GM21786 (cell line): Measurements from ENCODE around the gene CD300LB.
"Not testable (repeated sequence)": the region's sequence is repeated elsewhere in the genome, so short reads cannot be mapped to it uniquely, and the experiment has no call there.

ENCODE experiments used
- ATAC-seq: cut with Tn5 transposase; IDR thresholded peaks from one replicate; pipeline ENCODE4 v1.9.1; 2021; ENCODE audit not compliant: unreplicated experiment

CD300LB gene

GRCh38 chr17:74499992-74500391 is 31.3 kb downstream of the CD300LB start:
- ATAC-seq: no peak

- no peak for ATAC-seq
Measured at GRCh38 chr17:74497471-74497870, 33.8 kb downstream of the CD300LB start.

- ATAC-seq: peak; percentile 61
Measured at GRCh38 chr17:74493331-74493833, 37.9 kb downstream of the CD300LB start.

- ATAC-seq: no peak
Measured at GRCh38 chr17:74491626-74492025, 39.6 kb downstream of the CD300LB start.

GRCh38 chr17:74490716-74491115 is 40.6 kb downstream of the CD300LB start:
- ATAC-seq: no peak

- not testable (repeated sequence) for ATAC-seq
Measured at GRCh38 chr17:74488276-74488675, 43.0 kb downstream of the CD300LB start.

- no peak for ATAC-seq
Measured at GRCh38 chr17:74485841-74486240, 45.4 kb downstream of the CD300LB start.

- no peak for ATAC-seq
Measured at GRCh38 chr17:74485022-74485743, 46.1 kb downstream of the CD300LB start.

- ATAC-seq: no peak
Measured at GRCh38 chr17:74484066-74484465, 47.2 kb downstream of the CD300LB start.

GRCh38 chr17:74481621-74482020 is 49.7 kb downstream of the CD300LB start:
- no peak for ATAC-seq

- ATAC-seq: no peak
Measured at GRCh38 chr17:74480290-74480689, 51.0 kb downstream of the CD300LB start.

- peak; percentile 61 for ATAC-seq
Measured at GRCh38 chr17:74478420-74479100, 52.7 kb downstream of the CD300LB start.

GRCh38 chr17:74477411-74477810 is 53.9 kb downstream of the CD300LB start:
- no peak for ATAC-seq

- no peak for ATAC-seq
Measured at GRCh38 chr17:74475189-74475588, 56.1 kb downstream of the CD300LB start.

- no peak for ATAC-seq
Measured at GRCh38 chr17:74474043-74474792, 57.1 kb downstream of the CD300LB start.

GRCh38 chr17:74473294-74473693 is 58.0 kb downstream of the CD300LB start:
- ATAC-seq: no peak

GRCh38 chr17:74472890-74473289 is 58.4 kb downstream of the CD300LB start:
- ATAC-seq: no peak

GRCh38 chr17:74471341-74471740 is 59.9 kb downstream of the CD300LB start:
- ATAC-seq: no peak
